Activated gamma-delta T cell treated with Interleukin-2 at 50 U/mL for 16 hours (primary cell): Measurements from ENCODE around the gene RNF17.

ENCODE experiments used
- DNase-seq: peaks from one replicate; pipeline ENCODE4 v3.0.0-alpha.2; 2020

RNF17 gene

GRCh38 chr13:24863748-24864540 is 100.0 kb downstream of the RNF17 start:
- DNase-seq: no peak

GRCh38 chr13:24864579-24864978 is 100.6 kb downstream of the RNF17 start:
- DNase-seq: no peak

GRCh38 chr13:24865163-24865953 is 101.4 kb downstream of the RNF17 start:
- no peak for DNase-seq

GRCh38 chr13:24866488-24866887 is 102.5 kb downstream of the RNF17 start:
- no peak for DNase-seq

- DNase-seq: no peak
These were observed 104.9 kb downstream of the RNF17 start for GRCh38 chr13:24868874-24869273.

GRCh38 chr13:24870380-24870760 is 106.4 kb downstream of the RNF17 start:
- no peak for DNase-seq

GRCh38 chr13:24875566-24875965 is 111.6 kb downstream of the RNF17 start:
- no peak for DNase-seq

GRCh38 chr13:24877531-24877930 is 113.6 kb downstream of the RNF17 start:
- DNase-seq: no peak

GRCh38 chr13:24878340-24878739 is 114.4 kb downstream of the RNF17 start:
- no peak for DNase-seq

GRCh38 chr13:24882665-24883064 is 118.7 kb downstream of the RNF17 start:
- DNase-seq: no peak

GRCh38 chr13:24887759-24888158 is 123.8 kb downstream of the RNF17 start:
- DNase-seq: no peak

GRCh38 chr13:24888291-24888931 is 124.4 kb downstream of the RNF17 start:
- DNase-seq: no peak

- no peak for DNase-seq
These were observed 126.3 kb downstream of the RNF17 start for GRCh38 chr13:24890256-24890655.

GRCh38 chr13:24891476-24892108 is 127.6 kb downstream of the RNF17 start:
- no peak for DNase-seq

- DNase-seq: no peak
These were observed 128.9 kb downstream of the RNF17 start for GRCh38 chr13:24892829-24893228.

GRCh38 chr13:24893863-24894262 is 129.9 kb downstream of the RNF17 start:
- DNase-seq: no peak

- DNase-seq: no peak
These were observed 130.5 kb downstream of the RNF17 start for GRCh38 chr13:24894277-24894971.

GRCh38 chr13:24894972-24895300 is 131.0 kb downstream of the RNF17 start:
- no peak for DNase-seq

GRCh38 chr13:24896061-24896460 is 132.1 kb downstream of the RNF17 start:
- no peak for DNase-seq

GRCh38 chr13:24897293-24897692 is 133.3 kb downstream of the RNF17 start:
- DNase-seq: no peak

- DNase-seq: no peak
These were observed 135.6 kb downstream of the RNF17 start for GRCh38 chr13:24899601-24900000.

GRCh38 chr13:24900507-24900906 is 136.5 kb downstream of the RNF17 start:
- no peak for DNase-seq

- no peak for DNase-seq
These were observed 141.3 kb downstream of the RNF17 start for GRCh38 chr13:24905242-24905641.
